ENCODE data around the gene PITPNB.

GRCh38 chr22:27868732-27869282, 50.2 kb downstream of the PITPNB start:
- no peak for TF ChIP-seq POLR2A (IDR thresholded peaks at IDR 0.05)
- TF ChIP-seq CTCF (IDR thresholded peaks at IDR 0.05): no peak
- TF ChIP-seq POLR2AphosphoS5 (IDR thresholded peaks at IDR 0.05): no peak

Measured in breast epithelium (tissue), 3 donors.